Measurements from ENCODE around the gene ZNF664.

The ZNF664 gene

DNA sequence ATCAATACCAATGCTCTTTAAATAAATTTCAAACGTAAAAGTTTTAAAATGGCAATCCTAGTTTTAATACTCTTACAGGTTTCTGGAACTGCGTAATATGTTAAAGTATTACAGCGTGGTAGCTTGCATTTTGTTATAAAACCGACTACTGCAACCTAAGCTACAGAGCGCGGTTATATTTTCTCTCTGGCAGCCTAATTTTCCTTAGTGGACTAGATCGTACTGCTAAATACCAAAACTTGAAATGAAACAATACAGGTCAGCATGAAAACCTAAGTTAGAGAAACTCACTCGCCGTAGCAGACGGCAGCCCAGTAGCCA, 1.6 kb upstream of the ZNF664 start:
- peaks cover 13% of the 10 kb centered on the region for H3K4me1 ChIP-seq (ENCODE audit: control insufficient read depth, insufficient read depth, low read length, poor library complexity, severe bottlenecking)
- H3K27me3 ChIP-seq (replicated peaks; ENCODE audit: control insufficient read depth, insufficient read depth, low read length, poor library complexity, severe bottlenecking) = no peaks in the 10 kb centered on the region
- no peaks in the 10 kb centered on the region for H3K36me3 ChIP-seq (ENCODE audit: control insufficient read depth, insufficient read depth, low read length)
- H3K9me3 ChIP-seq (ENCODE audit: control insufficient read depth, low read length) = no peaks in the 10 kb centered on the region
- H3K27ac ChIP-seq (ENCODE audit: insufficient read depth, low read length, poor library complexity, severe bottlenecking) = peak overlapping the region; percentile 57
- no peak for DNase-seq
- H3K4me3 ChIP-seq (ENCODE audit: insufficient read depth, low read depth, low read length, poor library complexity, severe bottlenecking) = peak overlapping the region; percentile 78

DNA sequence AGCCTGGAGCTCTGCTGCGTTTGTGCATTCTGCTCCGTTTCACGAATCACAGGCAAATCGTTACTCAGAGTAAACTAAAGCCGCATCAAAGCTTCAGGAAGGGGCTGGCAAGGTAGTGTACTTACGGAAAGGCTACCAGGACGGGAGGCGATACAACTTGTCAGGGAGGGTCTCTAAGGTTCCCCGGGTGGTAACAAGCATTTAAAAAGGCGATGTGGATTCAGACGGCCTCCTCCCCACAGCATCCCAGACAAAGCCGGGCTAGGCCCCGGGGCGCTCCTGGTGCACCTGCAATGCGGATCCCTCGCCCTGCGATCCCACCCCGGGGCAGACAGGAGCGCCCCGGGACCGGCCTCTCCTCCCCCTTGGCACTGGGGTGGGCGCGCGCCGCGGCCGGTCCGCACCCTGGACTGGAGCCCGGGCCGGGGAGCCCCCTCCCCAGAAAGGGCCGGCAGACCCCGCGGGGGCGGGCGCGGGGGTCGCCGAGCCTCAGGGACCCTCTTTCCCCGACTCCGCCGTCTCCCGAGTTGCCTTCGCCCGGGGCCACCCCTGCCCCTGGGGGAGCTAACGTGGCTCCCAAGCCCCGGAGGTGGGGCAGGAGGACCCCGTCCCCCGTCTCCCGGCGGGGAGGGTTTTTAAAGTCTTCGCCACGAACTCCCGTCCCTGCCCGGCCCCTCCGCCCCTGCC, 1.1 kb upstream of the ZNF664 start:
- peak in 2 of 3 donors; percentile 6 to 19 for DNase-seq
- no peaks in the 10 kb centered on the region for H3K27me3 ChIP-seq (replicated peaks; ENCODE audit: control insufficient read depth, insufficient read depth, low read length, poor library complexity, severe bottlenecking)
- H3K4me1 ChIP-seq (ENCODE audit: control insufficient read depth, insufficient read depth, low read length, poor library complexity, severe bottlenecking) = peaks cover 13% of the 10 kb centered on the region
- H3K4me3 ChIP-seq (ENCODE audit: insufficient read depth, low read depth, low read length, poor library complexity, severe bottlenecking) = peak overlapping the region; percentile 78
- no peaks in the 10 kb centered on the region for H3K36me3 ChIP-seq (ENCODE audit: control insufficient read depth, insufficient read depth, low read length)
- H3K27ac ChIP-seq (ENCODE audit: insufficient read depth, low read length, poor library complexity, severe bottlenecking) = peak overlapping the region; percentile 57
- H3K9me3 ChIP-seq (ENCODE audit: control insufficient read depth, low read length) = no peaks in the 10 kb centered on the region

DNA sequence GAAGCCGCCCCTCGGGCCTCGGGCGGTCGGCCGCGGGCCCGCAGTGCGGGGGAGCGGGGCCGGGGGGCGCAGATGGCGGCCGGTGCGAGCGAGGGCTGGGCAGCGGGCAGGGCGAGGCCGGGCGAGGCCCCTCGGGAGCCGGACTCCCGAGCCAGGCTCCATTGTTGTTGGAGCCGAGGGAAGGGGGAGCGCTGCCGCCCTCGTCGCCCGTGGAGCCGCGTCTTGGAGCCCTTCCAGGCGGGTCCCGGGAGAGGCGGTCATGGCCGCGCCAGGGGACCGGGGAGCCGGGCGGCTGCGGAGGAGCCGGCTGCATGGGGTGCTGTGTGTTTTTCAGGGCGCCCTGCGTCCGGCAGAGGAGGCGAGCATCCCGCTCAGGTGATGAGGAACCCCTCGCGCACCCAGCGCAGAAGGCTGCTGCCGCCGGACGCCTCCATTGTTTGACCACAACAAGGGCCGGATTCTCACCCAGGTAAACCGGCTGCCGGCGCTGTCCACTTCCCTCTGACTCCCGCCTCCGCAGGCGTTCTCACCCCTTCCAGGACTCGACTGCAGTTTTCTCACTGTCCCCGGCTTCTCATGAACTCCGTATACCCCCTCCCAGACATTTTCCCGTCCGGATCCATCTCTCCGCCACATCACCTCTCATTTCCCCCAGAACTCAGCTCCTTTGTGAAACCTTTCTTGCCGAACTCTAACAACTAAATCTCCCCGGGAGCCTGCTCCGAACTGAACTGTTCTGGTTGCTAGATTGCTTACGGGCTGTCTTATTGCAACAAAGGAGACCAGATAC, 732 bp downstream of the ZNF664 start:
- Histone ChIP-seq H3K36me3 (ENCODE audit: control insufficient read depth, insufficient read depth, low read length) (no peaks in the 10 kb centered on the region), H3K9me3 (ENCODE audit: control insufficient read depth, low read length) (no peaks in the 10 kb centered on the region), H3K27ac (ENCODE audit: insufficient read depth, low read length, poor library complexity, severe bottlenecking) (peak overlapping the region; percentile 61), H3K4me3 (ENCODE audit: insufficient read depth, low read depth, low read length, poor library complexity, severe bottlenecking) (peak overlapping the region; percentile 78), H3K27me3 (replicated peaks; ENCODE audit: control insufficient read depth, insufficient read depth, low read length, poor library complexity, severe bottlenecking) (no peaks in the 10 kb centered on the region), H3K4me1 (ENCODE audit: control insufficient read depth, insufficient read depth, low read length, poor library complexity, severe bottlenecking) (peaks cover 13% of the 10 kb centered on the region)
- DNase-seq = peak in 1 of 3 donors; percentile 11

DNA sequence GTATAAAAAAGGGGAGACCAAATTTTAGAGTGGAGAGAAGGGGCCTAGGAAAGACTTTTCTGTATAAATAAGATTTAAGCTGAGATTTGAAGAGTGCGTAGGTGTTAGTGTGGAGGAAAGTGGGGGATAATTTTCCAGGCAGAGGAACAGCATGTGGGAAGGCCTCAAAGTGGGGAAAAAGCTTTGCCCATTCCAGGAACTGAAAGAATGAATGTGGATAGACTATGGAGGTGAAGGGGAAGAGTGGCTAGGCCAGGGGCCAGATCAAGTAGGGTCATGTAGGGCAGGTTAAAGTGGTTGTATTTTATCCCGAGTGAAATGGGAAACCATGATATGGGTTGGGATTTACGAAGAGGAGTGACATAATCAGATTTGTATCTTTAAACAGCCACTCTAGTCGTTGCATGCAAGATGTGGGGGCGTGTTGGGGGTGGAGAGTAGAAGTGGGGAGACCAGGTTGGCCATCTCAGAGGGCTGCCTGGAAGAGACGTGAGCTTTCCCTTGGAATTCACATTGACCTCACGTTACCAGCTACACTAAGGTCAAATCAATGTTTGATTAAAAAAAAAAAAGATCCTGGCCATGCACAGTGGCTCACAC, 3.3 kb downstream of the ZNF664 start:
- H3K4me1 ChIP-seq (ENCODE audit: control insufficient read depth, insufficient read depth, low read length, poor library complexity, severe bottlenecking) = peaks cover 13% of the 10 kb centered on the region
- H3K36me3 ChIP-seq (ENCODE audit: control insufficient read depth, insufficient read depth, low read length) = no peaks in the 10 kb centered on the region
- no peaks in the 10 kb centered on the region for H3K9me3 ChIP-seq (ENCODE audit: control insufficient read depth, low read length)
- H3K4me3 ChIP-seq (ENCODE audit: insufficient read depth, low read depth, low read length, poor library complexity, severe bottlenecking) = no peak overlapping the region
- no peaks in the 10 kb centered on the region for H3K27me3 ChIP-seq (replicated peaks; ENCODE audit: control insufficient read depth, insufficient read depth, low read length, poor library complexity, severe bottlenecking)
- DNase-seq = no peak
- no peak overlapping the region for H3K27ac ChIP-seq (ENCODE audit: insufficient read depth, low read length, poor library complexity, severe bottlenecking)

DNA sequence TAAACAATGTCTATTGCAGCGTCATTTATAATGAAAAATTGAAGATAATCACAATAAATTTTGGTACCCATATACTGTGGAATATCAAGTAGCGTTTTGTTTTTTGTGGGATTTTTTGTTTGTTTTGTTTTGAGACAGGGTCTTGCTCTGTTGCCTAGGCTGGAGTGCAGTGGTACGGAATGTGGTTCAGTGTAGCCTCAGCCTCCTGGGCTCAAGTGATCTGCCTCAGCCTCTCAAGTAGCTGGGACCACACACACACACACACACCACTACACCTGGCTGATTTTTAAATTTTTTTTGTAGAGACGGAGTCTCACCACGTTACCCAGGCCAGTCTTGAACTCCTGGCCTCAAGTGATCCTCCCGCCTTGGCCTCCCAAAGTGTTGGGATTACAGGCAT, 6.6 kb downstream of the ZNF664 start:
- no peak overlapping the region for H3K27ac ChIP-seq (ENCODE audit: insufficient read depth, low read length, poor library complexity, severe bottlenecking)
- no peaks in the 10 kb centered on the region for H3K9me3 ChIP-seq (ENCODE audit: control insufficient read depth, low read length)
- no peaks in the 10 kb centered on the region for H3K36me3 ChIP-seq (ENCODE audit: control insufficient read depth, insufficient read depth, low read length)
- DNase-seq = no peak
- H3K27me3 ChIP-seq (replicated peaks; ENCODE audit: control insufficient read depth, insufficient read depth, low read length, poor library complexity, severe bottlenecking) = no peaks in the 10 kb centered on the region
- no peak overlapping the region for H3K4me3 ChIP-seq (ENCODE audit: insufficient read depth, low read depth, low read length, poor library complexity, severe bottlenecking)
- H3K4me1 ChIP-seq (ENCODE audit: control insufficient read depth, insufficient read depth, low read length, poor library complexity, severe bottlenecking) = no peaks in the 10 kb centered on the region

DNA sequence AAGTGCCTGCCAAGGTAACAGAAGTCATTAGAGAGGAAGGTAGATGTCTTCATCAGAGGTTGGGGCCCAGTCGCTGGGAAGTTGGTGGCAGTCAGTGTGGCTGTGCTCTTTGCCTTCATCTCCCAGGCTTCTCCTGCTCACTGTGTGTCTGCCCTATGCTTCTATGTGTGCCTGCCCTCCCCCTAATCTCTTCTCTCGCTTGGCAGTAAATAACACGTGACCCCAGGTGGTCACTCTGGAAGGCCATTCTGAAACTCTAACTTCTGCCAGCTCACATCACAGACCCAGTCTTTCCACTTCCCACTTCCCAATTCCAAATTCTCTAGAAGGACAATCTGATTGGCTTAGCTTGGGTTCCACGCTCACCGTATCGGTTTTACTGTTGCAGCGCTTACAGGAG, 9.3 kb downstream of the ZNF664 start:
- H3K36me3 ChIP-seq (ENCODE audit: control insufficient read depth, insufficient read depth, low read length) = no peaks in the 10 kb centered on the region
- H3K27ac ChIP-seq (ENCODE audit: insufficient read depth, low read length, poor library complexity, severe bottlenecking) = no peak overlapping the region
- H3K4me3 ChIP-seq (ENCODE audit: insufficient read depth, low read depth, low read length, poor library complexity, severe bottlenecking) = no peak overlapping the region
- no peaks in the 10 kb centered on the region for H3K4me1 ChIP-seq (ENCODE audit: control insufficient read depth, insufficient read depth, low read length, poor library complexity, severe bottlenecking)
- no peaks in the 10 kb centered on the region for H3K27me3 ChIP-seq (replicated peaks; ENCODE audit: control insufficient read depth, insufficient read depth, low read length, poor library complexity, severe bottlenecking)
- no peak for DNase-seq
- H3K9me3 ChIP-seq (ENCODE audit: control insufficient read depth, low read length) = no peaks in the 10 kb centered on the region

DNA sequence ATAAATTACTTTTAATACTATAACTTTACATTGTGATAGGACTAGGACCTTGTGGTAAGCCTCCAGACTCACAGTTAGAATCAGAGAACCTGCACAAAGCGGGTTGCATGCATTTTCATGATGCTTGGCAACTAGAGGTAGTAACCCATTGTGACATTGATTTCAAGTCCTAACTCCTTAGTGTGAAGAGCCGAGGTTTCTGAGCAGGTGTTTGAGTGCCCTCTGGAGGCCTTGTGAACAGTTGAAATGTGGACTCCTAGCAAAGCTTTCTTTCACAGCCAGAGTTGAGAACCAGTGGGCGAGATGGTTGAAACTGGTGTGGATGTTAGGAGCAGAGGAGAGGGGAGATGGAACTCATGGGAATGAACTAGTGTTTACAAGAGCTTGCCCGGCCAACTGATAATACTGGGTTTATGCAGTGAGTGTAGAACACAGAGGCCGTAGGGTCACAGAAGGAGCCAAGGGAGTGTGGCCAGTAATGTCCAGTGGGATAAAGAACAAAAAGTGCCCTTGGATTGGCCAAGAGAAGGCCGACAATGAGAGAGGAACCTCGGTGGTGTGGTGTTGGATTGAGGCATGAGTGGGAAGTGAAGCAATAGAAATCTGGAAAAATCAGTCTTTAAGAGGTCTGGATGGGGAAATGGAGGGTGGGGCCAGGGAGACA, 10.9 kb downstream of the ZNF664 start:
- no peaks in the 10 kb centered on the region for H3K27me3 ChIP-seq (replicated peaks; ENCODE audit: control insufficient read depth, insufficient read depth, low read length, poor library complexity, severe bottlenecking)
- H3K36me3 ChIP-seq (ENCODE audit: control insufficient read depth, insufficient read depth, low read length) = peaks cover 10% of the 10 kb centered on the region
- no peaks in the 10 kb centered on the region for H3K9me3 ChIP-seq (ENCODE audit: control insufficient read depth, low read length)
- no peak overlapping the region for H3K4me3 ChIP-seq (ENCODE audit: insufficient read depth, low read depth, low read length, poor library complexity, severe bottlenecking)
- no peak overlapping the region for H3K27ac ChIP-seq (ENCODE audit: insufficient read depth, low read length, poor library complexity, severe bottlenecking)
- peak in 2 of 3 donors; percentile 3 to 15 for DNase-seq
- H3K4me1 ChIP-seq (ENCODE audit: control insufficient read depth, insufficient read depth, low read length, poor library complexity, severe bottlenecking) = no peaks in the 10 kb centered on the region

DNA sequence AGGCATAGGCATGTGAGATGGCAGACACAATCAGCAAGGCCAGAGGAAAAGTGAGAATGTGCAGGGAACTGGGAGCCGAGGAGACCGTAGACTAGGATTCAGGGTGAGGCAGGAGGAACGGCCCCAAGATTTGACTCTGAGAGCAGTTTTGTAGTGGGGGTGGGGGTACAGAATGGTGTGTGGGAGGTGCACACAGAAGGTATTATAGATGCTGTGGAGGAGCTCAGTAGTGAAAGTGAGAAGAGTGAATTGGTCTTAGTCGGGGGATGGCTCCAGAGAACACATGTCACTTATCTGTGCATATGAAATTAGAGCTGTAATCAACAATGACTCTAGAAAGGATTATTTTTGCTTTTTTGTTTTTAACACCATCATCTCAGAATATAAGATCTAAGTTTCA, 11.9 kb downstream of the ZNF664 start:
- Histone ChIP-seq H3K4me1 (ENCODE audit: control insufficient read depth, insufficient read depth, low read length, poor library complexity, severe bottlenecking) (no peaks in the 10 kb centered on the region), H3K36me3 (ENCODE audit: control insufficient read depth, insufficient read depth, low read length) (peaks cover 15% of the 10 kb centered on the region), H3K4me3 (ENCODE audit: insufficient read depth, low read depth, low read length, poor library complexity, severe bottlenecking) (no peak overlapping the region), H3K27ac (ENCODE audit: insufficient read depth, low read length, poor library complexity, severe bottlenecking) (no peak overlapping the region), H3K9me3 (ENCODE audit: control insufficient read depth, low read length) (no peaks in the 10 kb centered on the region), H3K27me3 (replicated peaks; ENCODE audit: control insufficient read depth, insufficient read depth, low read length, poor library complexity, severe bottlenecking) (no peaks in the 10 kb centered on the region)
- no peak for DNase-seq

DNA sequence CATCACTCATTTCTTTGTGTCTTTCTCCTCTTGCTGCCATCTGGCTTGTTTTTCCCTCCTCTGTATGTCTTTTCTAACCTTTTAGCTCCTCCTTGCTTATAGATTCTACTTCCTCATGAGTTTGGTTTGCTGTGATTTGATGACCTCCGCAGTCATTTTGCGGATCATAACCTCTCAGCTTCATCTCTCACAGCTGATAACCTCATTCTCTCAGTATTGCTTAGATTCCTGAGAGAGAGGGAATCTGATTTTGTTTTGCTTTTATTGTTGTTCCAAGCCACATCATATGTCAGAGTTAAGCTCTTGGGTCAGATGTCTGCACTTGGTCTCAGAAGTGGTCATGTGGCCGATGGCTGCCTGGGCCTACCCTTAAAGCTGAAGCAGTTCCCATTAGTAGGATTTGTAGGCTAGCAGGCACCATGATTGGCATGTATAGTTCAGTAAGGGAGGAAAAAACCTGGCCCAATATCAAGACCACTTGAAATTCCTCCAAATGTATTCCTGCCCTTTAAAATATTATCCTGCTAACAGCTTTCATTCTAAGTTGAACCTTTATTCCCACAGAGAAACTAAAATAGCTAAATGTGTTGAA, 13.5 kb downstream of the ZNF664 start:
- Histone ChIP-seq H3K4me3 (ENCODE audit: insufficient read depth, low read depth, low read length, poor library complexity, severe bottlenecking) (no peak overlapping the region), H3K27ac (ENCODE audit: insufficient read depth, low read length, poor library complexity, severe bottlenecking) (no peak overlapping the region), H3K27me3 (replicated peaks; ENCODE audit: control insufficient read depth, insufficient read depth, low read length, poor library complexity, severe bottlenecking) (no peaks in the 10 kb centered on the region), H3K36me3 (ENCODE audit: control insufficient read depth, insufficient read depth, low read length) (peaks cover 15% of the 10 kb centered on the region), H3K4me1 (ENCODE audit: control insufficient read depth, insufficient read depth, low read length, poor library complexity, severe bottlenecking) (no peaks in the 10 kb centered on the region), H3K9me3 (ENCODE audit: control insufficient read depth, low read length) (no peaks in the 10 kb centered on the region)
- DNase-seq = no peak

All from effector memory CD4-positive, alpha-beta T cell (primary cell).